GM12891 (cell line): ENCODE data around the gene PITPNC1.

Experiments used
- POLR2A ChIP-seq: IDR thresholded peaks from 2 replicates; pipeline ENCODE4 v1.6.1; 2011; ENCODE audit warnings: low read depth, low read length, control low read depth
- POLR2AphosphoS5 ChIP-seq: IDR thresholded peaks from 2 replicates; pipeline ENCODE4 v1.6.1; 2011; ENCODE audit warnings: low read depth, low read length, control low read depth

GRCh38 chr17:67712375-67712774, 335.3 kb downstream of the PITPNC1 start:
- TF ChIP-seq POLR2AphosphoS5, result no peak
- no peak for TF ChIP-seq POLR2A
